ENCODE measurements around the gene IL1F10. TPM values are rescaled to one million over a fixed set of nuclear protein-coding genes. Genes with fewer than 3 reads are reported as not detected.

Gene IL1F10
- total RNA-seq, 1 donor from 2014 or later = not detected

DNA sequence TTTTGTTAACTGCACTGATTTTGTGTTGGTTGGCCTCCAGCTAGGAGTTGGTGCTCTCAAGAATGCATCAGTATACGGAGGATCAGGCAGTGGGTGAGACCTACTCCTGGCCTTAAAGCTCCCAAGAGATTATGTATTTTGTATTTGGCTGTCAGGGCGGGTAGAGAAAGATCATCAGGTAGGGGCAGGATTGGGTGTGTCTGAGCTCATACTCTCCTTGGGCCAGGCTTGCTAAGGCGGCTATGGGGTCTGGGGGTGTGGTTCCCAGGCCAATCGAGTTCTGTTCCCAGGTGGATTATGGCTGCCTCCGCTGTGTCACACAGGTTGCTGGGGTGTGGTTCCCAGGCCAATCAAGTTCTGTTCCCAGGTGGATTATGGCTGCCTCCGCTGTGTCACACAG, 30.8 kb downstream of the IL1F10 start:
- Mint-ChIP-seq H3K27me3 (ENCODE audit: unreplicated experiment) (peaks cover 21% of the 10 kb centered on the region), H3K27ac (ENCODE audit: unreplicated experiment) (no peak overlapping the region), H3K4me1 (ENCODE audit: unreplicated experiment) (no peaks in the 10 kb centered on the region), H3K36me3 (ENCODE audit: unreplicated experiment) (no peaks in the 10 kb centered on the region), H3K4me3 (ENCODE audit: unreplicated experiment) (no peak overlapping the region), H3K9me3 (ENCODE audit: unreplicated experiment) (peaks cover 12% of the 10 kb centered on the region)
- TF ChIP-seq, protein P1, sequence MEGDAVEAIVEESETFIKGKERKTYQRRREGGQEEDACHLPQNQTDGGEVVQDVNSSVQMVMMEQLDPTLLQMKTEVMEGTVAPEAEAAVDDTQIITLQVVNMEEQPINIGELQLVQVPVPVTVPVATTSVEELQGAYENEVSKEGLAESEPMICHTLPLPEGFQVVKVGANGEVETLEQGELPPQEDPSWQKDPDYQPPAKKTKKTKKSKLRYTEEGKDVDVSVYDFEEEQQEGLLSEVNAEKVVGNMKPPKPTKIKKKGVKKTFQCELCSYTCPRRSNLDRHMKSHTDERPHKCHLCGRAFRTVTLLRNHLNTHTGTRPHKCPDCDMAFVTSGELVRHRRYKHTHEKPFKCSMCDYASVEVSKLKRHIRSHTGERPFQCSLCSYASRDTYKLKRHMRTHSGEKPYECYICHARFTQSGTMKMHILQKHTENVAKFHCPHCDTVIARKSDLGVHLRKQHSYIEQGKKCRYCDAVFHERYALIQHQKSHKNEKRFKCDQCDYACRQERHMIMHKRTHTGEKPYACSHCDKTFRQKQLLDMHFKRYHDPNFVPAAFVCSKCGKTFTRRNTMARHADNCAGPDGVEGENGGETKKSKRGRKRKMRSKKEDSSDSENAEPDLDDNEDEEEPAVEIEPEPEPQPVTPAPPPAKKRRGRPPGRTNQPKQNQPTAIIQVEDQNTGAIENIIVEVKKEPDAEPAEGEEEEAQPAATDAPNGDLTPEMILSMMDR (IDR thresholded peaks at IDR 0.05) = no peak
- DNase-seq (ENCODE audit: extremely low spot score, unreplicated experiment) = no peak

DNA sequence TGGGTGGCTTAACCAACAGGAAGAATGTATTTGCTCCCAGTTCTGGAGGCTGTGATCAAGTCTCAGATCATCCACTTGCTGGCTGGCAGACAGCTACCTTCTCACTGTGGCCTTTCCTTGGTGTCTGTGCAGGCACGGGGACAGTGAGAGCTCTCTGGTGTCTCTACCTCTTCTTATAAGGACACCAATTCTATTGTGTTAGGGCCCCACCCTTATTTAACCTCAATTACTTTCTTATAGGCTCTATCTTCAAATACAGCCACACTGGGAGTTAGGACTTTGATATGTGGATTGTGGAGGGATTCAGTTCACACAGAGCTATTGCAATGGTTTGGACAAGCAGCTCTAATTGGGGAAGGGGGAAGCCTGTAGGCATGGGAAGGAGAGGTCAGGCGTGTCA, 34.4 kb downstream of the IL1F10 start:
- TF ChIP-seq, protein P1 (IDR thresholded peaks at IDR 0.05) = no peak
- Mint-ChIP-seq H3K4me1 (ENCODE audit: unreplicated experiment) (no peaks in the 10 kb centered on the region), H3K4me3 (ENCODE audit: unreplicated experiment) (no peak overlapping the region), H3K27me3 (ENCODE audit: unreplicated experiment) (peaks cover 41% of the 10 kb centered on the region), H3K27ac (ENCODE audit: unreplicated experiment) (no peak overlapping the region), H3K36me3 (ENCODE audit: unreplicated experiment) (no peaks in the 10 kb centered on the region), H3K9me3 (ENCODE audit: unreplicated experiment) (peaks cover 11% of the 10 kb centered on the region)
- no peak for DNase-seq (ENCODE audit: extremely low spot score, unreplicated experiment)

DNA sequence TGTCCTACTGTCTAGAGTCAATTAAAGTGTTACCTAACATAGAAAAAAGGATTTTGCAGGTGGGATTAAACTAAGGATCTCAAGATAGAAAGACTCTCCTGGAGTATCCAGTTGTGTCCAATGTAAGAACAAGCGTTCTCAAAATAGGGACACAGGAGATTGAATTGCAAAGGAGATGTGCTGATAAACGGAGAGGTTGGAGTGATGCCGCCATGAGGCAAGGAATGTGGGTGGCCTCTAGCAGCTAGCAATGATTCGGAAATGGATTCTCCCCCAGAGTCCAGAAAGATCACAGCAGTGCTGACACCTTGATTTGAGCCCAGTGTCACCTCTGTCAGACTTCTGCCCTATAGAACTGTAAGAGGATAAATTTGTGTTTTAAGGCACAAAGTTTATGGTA, 35.5 kb downstream of the IL1F10 start:
- Mint-ChIP-seq H3K4me1 (ENCODE audit: unreplicated experiment) (no peaks in the 10 kb centered on the region), H3K36me3 (ENCODE audit: unreplicated experiment) (no peaks in the 10 kb centered on the region), H3K27me3 (ENCODE audit: unreplicated experiment) (peaks cover 41% of the 10 kb centered on the region), H3K27ac (ENCODE audit: unreplicated experiment) (no peak overlapping the region), H3K4me3 (ENCODE audit: unreplicated experiment) (no peak overlapping the region), H3K9me3 (ENCODE audit: unreplicated experiment) (peaks cover 5% of the 10 kb centered on the region)
- TF ChIP-seq, protein P1 (IDR thresholded peaks at IDR 0.05) = no peak
- no peak for DNase-seq (ENCODE audit: extremely low spot score, unreplicated experiment)

DNA sequence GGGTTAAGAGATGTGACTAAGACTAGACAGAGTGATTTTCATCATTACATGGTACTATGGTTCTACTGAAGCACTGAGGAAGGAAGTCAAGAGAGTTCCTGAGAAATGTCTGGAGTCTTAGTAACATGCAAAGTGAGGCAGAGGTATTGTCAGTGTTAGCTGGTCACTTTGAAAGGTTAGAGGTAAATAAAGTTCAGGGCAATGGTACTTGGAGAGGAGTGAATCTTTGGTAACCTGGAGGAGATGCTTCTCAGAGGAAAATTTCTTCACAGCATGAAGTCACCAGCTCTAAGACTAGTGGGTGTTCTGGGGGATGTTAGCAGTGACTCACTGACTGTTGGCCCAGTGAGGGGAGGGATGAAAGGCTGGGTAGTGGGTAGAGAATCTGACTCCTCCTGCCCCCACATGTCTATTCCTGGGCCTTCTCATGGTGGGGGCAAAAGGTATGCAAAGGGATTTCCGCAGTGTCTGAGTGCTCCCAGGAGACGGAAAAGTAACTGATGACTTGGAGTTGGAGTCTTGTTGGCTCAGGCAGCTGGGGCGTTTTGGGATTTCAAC, 36.4 kb downstream of the IL1F10 start:
- no peak for DNase-seq (ENCODE audit: extremely low spot score, unreplicated experiment)
- no peaks in the 10 kb centered on the region for H3K4me1 Mint-ChIP-seq (ENCODE audit: unreplicated experiment)
- peaks cover 5% of the 10 kb centered on the region for H3K9me3 Mint-ChIP-seq (ENCODE audit: unreplicated experiment)
- H3K4me3 Mint-ChIP-seq (ENCODE audit: unreplicated experiment) = no peak overlapping the region
- H3K27ac Mint-ChIP-seq (ENCODE audit: unreplicated experiment) = no peak overlapping the region
- TF ChIP-seq, protein P1 (IDR thresholded peaks at IDR 0.05) = no peak
- no peaks in the 10 kb centered on the region for H3K36me3 Mint-ChIP-seq (ENCODE audit: unreplicated experiment)
- H3K27me3 Mint-ChIP-seq (ENCODE audit: unreplicated experiment) = peaks cover 48% of the 10 kb centered on the region

DNA sequence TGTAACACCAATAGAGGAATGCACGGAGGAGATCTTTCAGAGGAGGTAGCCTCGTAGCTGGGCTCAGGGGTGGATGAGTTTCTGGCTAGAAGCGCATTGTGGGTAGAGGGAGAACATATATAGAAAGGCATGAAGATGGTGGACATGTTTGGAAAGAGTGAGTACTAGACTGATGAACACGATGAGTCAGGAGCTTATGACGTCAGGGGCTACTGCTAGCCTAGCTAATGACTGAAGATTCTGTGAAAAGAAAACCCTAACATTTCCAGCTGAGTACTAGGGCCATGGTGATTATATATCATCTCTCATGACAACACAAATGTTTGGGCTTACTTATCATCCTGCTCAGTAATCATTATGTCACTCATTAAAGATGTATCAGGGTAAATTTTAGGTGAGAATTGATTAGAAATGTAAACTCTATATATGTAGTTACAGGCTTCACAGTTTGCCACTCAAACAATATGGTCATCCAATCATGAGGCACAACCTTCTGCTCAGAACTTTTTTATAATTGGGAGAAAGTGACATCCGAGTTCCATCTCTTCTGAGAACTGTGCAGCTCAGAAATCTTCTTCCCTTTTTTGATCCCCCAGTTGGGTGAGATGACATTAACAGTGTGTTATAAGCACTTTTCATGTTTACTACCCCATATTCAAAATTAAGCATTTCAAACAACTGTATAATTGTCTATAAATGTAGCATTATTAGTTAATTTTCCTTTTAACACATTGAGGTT, 37.4 kb downstream of the IL1F10 start:
- no peaks in the 10 kb centered on the region for H3K36me3 Mint-ChIP-seq (ENCODE audit: unreplicated experiment)

More for the DNA sequence above, 37.4 kb downstream of the IL1F10 start:
- Mint-ChIP-seq H3K27me3 (ENCODE audit: unreplicated experiment) (peaks cover 58% of the 10 kb centered on the region), H3K4me3 (ENCODE audit: unreplicated experiment) (no peak overlapping the region), H3K4me1 (ENCODE audit: unreplicated experiment) (no peaks in the 10 kb centered on the region), H3K9me3 (ENCODE audit: unreplicated experiment) (peaks cover 5% of the 10 kb centered on the region), H3K27ac (ENCODE audit: unreplicated experiment) (no peak overlapping the region)
- TF ChIP-seq, protein P1 (IDR thresholded peaks at IDR 0.05) = no peak
- DNase-seq (ENCODE audit: extremely low spot score, unreplicated experiment) = no peak

Data from osteocyte (in vitro differentiated cells).